K562 (cell line): ENCODE measurements around the gene GSG1. TPM values are rescaled to one million over a fixed set of nuclear protein-coding genes. Genes with fewer than 3 reads are reported as not detected.
A peak's percentile ranks its signal among the peaks of the same experiment; 100 is the strongest.

Experiments used
- CSDE1 ChIP-seq, 2 experiments: fragments of 450-650 bp; IDR thresholded peaks; 2 replicates each; pipeline ENCODE4 v1.6.1; 2016; ENCODE audit warnings: mild to moderate bottlenecking in 1 of 2
- FOXJ2 ChIP-seq: fragments of 200-800 bp; sonication (Bioruptor generic); IDR thresholded peaks from 2 replicates; pipeline ENCODE4 v1.6.1; 2016; ENCODE audit warnings: missing genetic modification characterization, missing compliant biosample characterization
- MGA ChIP-seq: fragments of 450-650 bp; IDR thresholded peaks from 2 replicates; pipeline ENCODE4 v1.6.1; 2016; ENCODE audit warnings: mild to moderate bottlenecking, moderate library complexity
- POLR3A ChIP-seq: IDR thresholded peaks from 2 replicates; pipeline ENCODE4 v1.6.1; 2011; ENCODE audit warnings: borderline replicate concordance, mild to moderate bottlenecking, moderate library complexity; ENCODE audit not compliant: insufficient read length, insufficient read depth; ENCODE audit errors: extremely low read depth
- RAD51 ChIP-seq: fragments of 450-650 bp; IDR thresholded peaks from 2 replicates; pipeline ENCODE4 v1.7.1; 2016; ENCODE audit warnings: low read depth, mild to moderate bottlenecking, borderline replicate concordance
- TCF7 ChIP-seq: sonication (generic); IDR thresholded peaks from 2 replicates; pipeline ENCODE4 v1.6.1; 2016; ENCODE audit warnings: antibody characterized with exemption, borderline replicate concordance
- YY1 ChIP-seq, 3 experiments: IDR thresholded peaks; 2 replicates each; pipeline ENCODE4 v1.6.1; 2011; ENCODE audit warnings: low read length in 2 of 3, mild to moderate bottlenecking in 2 of 3, moderate library complexity in 2 of 3, borderline replicate concordance in 1 of 3, control low read depth in 1 of 3, low read depth in 1 of 3; ENCODE audit not compliant: insufficient read depth in 3 of 3, insufficient replicate concordance in 2 of 3, control insufficient read depth in 1 of 3, insufficient read length in 1 of 3; ENCODE audit errors: extremely low read depth in 1 of 3
- polyA plus RNA-seq, 8 experiments: library from polyadenylated mRNA; depleted of rRNA in 4 of 8; stranded (reverse) in 5 of 8; unstranded in 3 of 8; fragments of >200 nt; fragmentation: Nextera tagmentation in 2 of 8; fragmentation: Illumina TruSeq in 1 of 8; extraction: Ambion mirVana in 2 of 8; extraction: Trizol in 1 of 8; gene quantifications; 2 replicates each; pipeline versions ENCODE4 v1.2.1 to v1.2.3, GENCODE V29; 2011 to 2014; ENCODE audit warnings: inconsistent platforms in 1 of 8, missing spikeins in 1 of 8
- total RNA-seq, 7 experiments: library from RNA; depleted of rRNA in 6 of 7; stranded (reverse); fragments of >200 nt in 6 of 7; fragmentation: Illumina TruSeq in 2 of 7; extraction: Trizol in 2 of 7; gene quantifications; 2 replicates each; pipeline versions ENCODE4 v1.2.1 to v1.2.3, GENCODE V29; 2011 to 2021; ENCODE audit warnings: low replicate concordance in 1 of 7
- TF ChIP-seq, protein P1 (sequence below), 2 experiments: fragments of 250-450 bp in 1 of 2; fragments of 450-650 bp in 1 of 2; sonication (Bioruptor Pico) in 1 of 2; IDR thresholded peaks; 2 replicates each; pipeline versions ENCODE4 v1.6.1 to v1.8.0; 2016 to 2021; ENCODE audit warnings: mild to moderate bottlenecking in 2 of 2, moderate library complexity in 2 of 2, missing compliant biosample characterization in 1 of 2, missing genetic modification characterization in 1 of 2
- TF ChIP-seq, protein P2 (sequence below): fragments of 450-650 bp; IDR thresholded peaks from 2 replicates; pipeline ENCODE4 v1.6.1; 2016; ENCODE audit warnings: borderline replicate concordance

The GSG1 gene
- total and polyA plus RNA-seq, 9 of the 15 experiments (the other 6 are each of a cell fraction or from before 2014, with no cell fraction given) = not detected

GRCh38 chr12:13100882-13101769, 2.3 kb downstream of the GSG1 start (continued):
- peak in 1 of 3 experiments; percentile 30 for TF ChIP-seq YY1 (IDR thresholded peaks at IDR 0.05; ENCODE audit: borderline replicate concordance in 1 of 3, control insufficient read depth in 1 of 3, extremely low read depth in 1 of 3, insufficient read depth in 3 of 3, insufficient read length in 1 of 3, insufficient replicate concordance in 2 of 3, low read depth in 1 of 3, low read length in 2 of 3)
- no peak for TF ChIP-seq RAD51
- TF ChIP-seq, protein P1, sequence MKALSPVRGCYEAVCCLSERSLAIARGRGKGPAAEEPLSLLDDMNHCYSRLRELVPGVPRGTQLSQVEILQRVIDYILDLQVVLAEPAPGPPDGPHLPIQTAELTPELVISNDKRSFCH (CRISPR knock-in tag; IDR thresholded peaks at IDR 0.05) = no peak
- TF ChIP-seq, protein P1 (tag; IDR thresholded peaks at IDR 0.05) = no peak
- TF ChIP-seq, protein P2, sequence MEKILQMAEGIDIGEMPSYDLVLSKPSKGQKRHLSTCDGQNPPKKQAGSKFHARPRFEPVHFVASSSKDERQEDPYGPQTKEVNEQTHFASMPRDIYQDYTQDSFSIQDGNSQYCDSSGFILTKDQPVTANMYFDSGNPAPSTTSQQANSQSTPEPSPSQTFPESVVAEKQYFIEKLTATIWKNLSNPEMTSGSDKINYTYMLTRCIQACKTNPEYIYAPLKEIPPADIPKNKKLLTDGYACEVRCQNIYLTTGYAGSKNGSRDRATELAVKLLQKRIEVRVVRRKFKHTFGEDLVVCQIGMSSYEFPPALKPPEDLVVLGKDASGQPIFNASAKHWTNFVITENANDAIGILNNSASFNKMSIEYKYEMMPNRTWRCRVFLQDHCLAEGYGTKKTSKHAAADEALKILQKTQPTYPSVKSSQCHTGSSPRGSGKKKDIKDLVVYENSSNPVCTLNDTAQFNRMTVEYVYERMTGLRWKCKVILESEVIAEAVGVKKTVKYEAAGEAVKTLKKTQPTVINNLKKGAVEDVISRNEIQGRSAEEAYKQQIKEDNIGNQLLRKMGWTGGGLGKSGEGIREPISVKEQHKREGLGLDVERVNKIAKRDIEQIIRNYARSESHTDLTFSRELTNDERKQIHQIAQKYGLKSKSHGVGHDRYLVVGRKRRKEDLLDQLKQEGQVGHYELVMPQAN = no peak
- TF ChIP-seq TCF7 = no peak
- peak; percentile 84 for TF ChIP-seq FOXJ2 (tag)
- no peak for TF ChIP-seq MGA
- no peak for TF ChIP-seq POLR3A
- TF ChIP-seq CSDE1 (IDR thresholded peaks at IDR 0.05) = peak in 1 of 2 experiments; percentile 85; a peak in 2 of 4 replicates
